Calu3 (cell line): ENCODE measurements around the gene HOXB7. TPM values are rescaled to one million over a fixed set of nuclear protein-coding genes. Genes with fewer than 3 reads are reported as not detected.
A peak's percentile ranks its signal among the peaks of the same experiment; 100 is the strongest.

ENCODE experiments used
- BruUV-seq: library from RNA; stranded (reverse); fragments of 400-500 nt; replicated peaks from 2 replicates; lab custom pipeline; 2021; lab: Mats Ljungman, UMichigan
- CTCF ChIA-PET: fragments of 300-600 bp; sonication (Branson Sonifier 250); formaldehyde crosslinking; loops from one replicate; lab custom pipeline; 2022; ENCODE audit warnings: antibody characterized with exemption; lab: Charles Lee
- DNase-seq: peaks from one replicate; pipeline ENCODE4 v3.0.0; 2022
- H3K27ac Mint-ChIP-seq: one replicate; pipeline ENCODE4 v1.8.0; 2022; ENCODE audit warnings: mixed read lengths; ENCODE audit not compliant: unreplicated experiment
- H3K27me3 Mint-ChIP-seq: one replicate; pipeline ENCODE4 v1.8.0; 2022; ENCODE audit warnings: mixed read lengths; ENCODE audit not compliant: unreplicated experiment
- H3K36me3 Mint-ChIP-seq: one replicate; pipeline ENCODE4 v1.8.0; 2022; ENCODE audit warnings: mild to moderate bottlenecking, moderate library complexity, mixed read lengths; ENCODE audit not compliant: insufficient read depth, unreplicated experiment
- H3K4me1 Mint-ChIP-seq: one replicate; pipeline ENCODE4 v1.8.0; 2022; ENCODE audit warnings: mild to moderate bottlenecking, low read depth, mixed read lengths; ENCODE audit not compliant: unreplicated experiment
- H3K4me3 Mint-ChIP-seq: one replicate; pipeline ENCODE4 v1.8.0; 2022; ENCODE audit warnings: mild to moderate bottlenecking, low read depth, moderate library complexity, mixed read lengths; ENCODE audit not compliant: unreplicated experiment
- H3K9me3 Mint-ChIP-seq: one replicate; pipeline ENCODE4 v1.8.0; 2022; ENCODE audit warnings: low read depth, mixed read lengths; ENCODE audit not compliant: unreplicated experiment
- CTCF ChIP-seq: fragments of 200-600 bp; IDR thresholded peaks from one replicate; pipeline ENCODE4 v1.8.0; 2022; ENCODE audit warnings: antibody characterized with exemption; ENCODE audit not compliant: unreplicated experiment
- intact Hi-C: fragments of 100-400 bp; cut with micrococcal nuclease; formaldehyde crosslinking; loops from one replicate; pipeline ENCODE4 v1.10.0; 2022; ENCODE audit not compliant: unreplicated experiment
- total RNA-seq: library from RNA; stranded (reverse); gene quantifications from 2 replicates; pipeline ENCODE4 v1.2.3, GENCODE V29; 2022

Gene HOXB7
- total RNA-seq, 1 experiment from 2014 or later, result 30.2 TPM

GRCh38 chr17:48577946-48578615 is 32.7 kb downstream of the HOXB7 start, which contains the start of gene HOXB4:
Gene HOXB4, minus strand, starts transcription at chr17:48578350. Its CDS starts 31 bp downstream, at chr17:48578319.
- peaks cover 100% of the 10 kb centered on the region for H3K36me3 Mint-ChIP-seq
- CTCF ChIA-PET, result interaction anchor here (1.0 to 1.5 kb wide), 2 partner anchors 12 to 17 kb away, joined by 4 read pairs; no protein-coding TSS in a partner anchor
- no peak for TF ChIP-seq CTCF
- H3K27ac Mint-ChIP-seq, result peak within 1 kb of the TSS; percentile 95
- H3K27me3 Mint-ChIP-seq, result peaks cover 20% of the 10 kb centered on the region
- H3K9me3 Mint-ChIP-seq, result no peaks in the 10 kb centered on the region
- DNase-seq, result peak; percentile 88
- intact Hi-C loops, result loop anchor here (5.0 kb wide), 2 partner anchors 36 to 286 kb away; no protein-coding TSS in a partner anchor
- no peak within 1 kb of the TSS for H3K4me3 Mint-ChIP-seq
- H3K4me1 Mint-ChIP-seq, result peaks cover 50% of the 10 kb centered on the region
- BruUV-seq, result no TSS peak

GRCh38 chr17:48577330-48577945 is 33.4 kb downstream of the HOXB7 start:
- CTCF ChIA-PET, result no interaction called here
- intact Hi-C loops, result loop anchor here (5.0 kb wide), 2 partner anchors 35 to 285 kb away; no protein-coding TSS in a partner anchor
- H3K27me3 Mint-ChIP-seq, result peaks cover 20% of the 10 kb centered on the region
- peaks cover 49% of the 10 kb centered on the region for H3K4me1 Mint-ChIP-seq
- peaks cover 100% of the 10 kb centered on the region for H3K36me3 Mint-ChIP-seq
- no peaks in the 10 kb centered on the region for H3K9me3 Mint-ChIP-seq
- peak overlapping the region; percentile 69 for H3K27ac Mint-ChIP-seq
- DNase-seq, result no peak
- no peak overlapping the region for H3K4me3 Mint-ChIP-seq
- BruUV-seq, result no TSS peak
- TF ChIP-seq CTCF, result no peak

DNA sequence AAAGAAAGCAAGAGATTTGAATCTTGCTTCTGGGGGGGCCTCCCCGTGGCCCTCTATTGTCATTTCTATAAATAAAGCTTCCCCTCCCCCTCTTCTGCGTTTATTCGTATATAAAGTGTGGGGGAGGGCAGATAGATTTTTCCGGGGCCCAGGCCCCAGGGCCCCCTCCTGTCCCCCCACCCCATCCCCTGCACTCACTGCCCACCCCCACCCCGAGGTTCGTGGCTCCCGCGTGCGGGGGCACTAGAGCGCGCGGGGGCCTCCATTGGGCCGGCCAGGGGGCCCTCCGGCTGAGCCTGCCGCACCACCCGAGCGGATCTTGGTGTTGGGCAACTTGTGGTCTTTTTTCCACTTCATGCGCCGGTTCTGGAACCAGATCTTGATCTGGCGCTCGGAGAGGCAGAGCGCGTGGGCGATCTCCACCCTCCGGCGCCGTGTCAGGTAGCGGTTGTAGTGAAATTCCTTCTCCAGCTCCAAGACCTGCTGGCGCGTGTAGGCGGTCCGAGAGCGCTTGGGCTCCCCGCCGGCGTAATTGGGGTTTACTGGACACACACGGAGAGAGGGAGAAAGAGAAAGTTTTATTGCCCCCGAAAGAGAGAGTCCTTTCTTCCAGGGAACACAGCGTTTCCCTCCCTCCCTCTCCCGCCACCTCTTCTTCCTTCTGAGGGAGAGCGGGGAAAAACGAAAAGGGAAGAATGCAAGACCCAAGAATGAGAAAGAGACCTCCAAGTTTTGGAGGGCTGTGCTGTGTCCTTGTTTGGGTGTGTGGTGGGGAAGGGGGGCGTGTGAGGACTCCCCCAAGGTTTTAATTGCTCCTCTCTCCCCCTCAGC is 34.1 kb downstream of the HOXB7 start:
- DNase-seq, result no peak
- peaks cover 54% of the 10 kb centered on the region for H3K4me1 Mint-ChIP-seq
- H3K4me3 Mint-ChIP-seq, result no peak overlapping the region
- BruUV-seq, result no TSS peak
- intact Hi-C loops, result loop anchor here (5.0 kb wide), 2 partner anchors 34 to 284 kb away; no protein-coding TSS in a partner anchor
- peaks cover 20% of the 10 kb centered on the region for H3K27me3 Mint-ChIP-seq
- no peaks in the 10 kb centered on the region for H3K9me3 Mint-ChIP-seq
- CTCF ChIA-PET, result interaction anchor here (0.6 kb wide), 1 partner anchor 260 kb away, joined by 5 read pairs; no protein-coding TSS in a partner anchor
- TF ChIP-seq CTCF, result no peak
- peak overlapping the region; percentile 69 for H3K27ac Mint-ChIP-seq
- H3K36me3 Mint-ChIP-seq, result peaks cover 100% of the 10 kb centered on the region
